Activated CD8-positive, alpha-beta memory T cell treated with anti-CD3 and anti-CD28 coated beads for 36 hours (primary cell): ENCODE data around the gene SSH3. TPM values are rescaled to one million over a fixed set of nuclear protein-coding genes. Genes with fewer than 3 reads are reported as not detected.

Experiments used
- CTCF ChIA-PET: fragments of 350-600 bp; sonication (Branson Sonifier 250); formaldehyde crosslinking; loops from one replicate; lab custom pipeline; 2021; ENCODE audit warnings: antibody characterized with exemption; lab: Charles Lee
- POLR2A ChIA-PET: fragments of 350-600 bp; sonication (Branson Sonifier 250); formaldehyde crosslinking; loops from one replicate; lab custom pipeline; 2021; ENCODE audit warnings: antibody characterized with exemption; lab: Charles Lee
- total RNA-seq, 2 experiments: library from RNA; stranded (reverse); gene quantifications; one replicate each; pipeline ENCODE4 v1.2.3, GENCODE V29; 2021

The SSH3 gene, protein sequence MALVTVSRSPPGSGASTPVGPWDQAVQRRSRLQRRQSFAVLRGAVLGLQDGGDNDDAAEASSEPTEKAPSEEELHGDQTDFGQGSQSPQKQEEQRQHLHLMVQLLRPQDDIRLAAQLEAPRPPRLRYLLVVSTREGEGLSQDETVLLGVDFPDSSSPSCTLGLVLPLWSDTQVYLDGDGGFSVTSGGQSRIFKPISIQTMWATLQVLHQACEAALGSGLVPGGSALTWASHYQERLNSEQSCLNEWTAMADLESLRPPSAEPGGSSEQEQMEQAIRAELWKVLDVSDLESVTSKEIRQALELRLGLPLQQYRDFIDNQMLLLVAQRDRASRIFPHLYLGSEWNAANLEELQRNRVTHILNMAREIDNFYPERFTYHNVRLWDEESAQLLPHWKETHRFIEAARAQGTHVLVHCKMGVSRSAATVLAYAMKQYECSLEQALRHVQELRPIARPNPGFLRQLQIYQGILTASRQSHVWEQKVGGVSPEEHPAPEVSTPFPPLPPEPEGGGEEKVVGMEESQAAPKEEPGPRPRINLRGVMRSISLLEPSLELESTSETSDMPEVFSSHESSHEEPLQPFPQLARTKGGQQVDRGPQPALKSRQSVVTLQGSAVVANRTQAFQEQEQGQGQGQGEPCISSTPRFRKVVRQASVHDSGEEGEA
- 1 to 10 TPM; 6.1 to 7.6 TPM for total RNA-seq

DNA sequence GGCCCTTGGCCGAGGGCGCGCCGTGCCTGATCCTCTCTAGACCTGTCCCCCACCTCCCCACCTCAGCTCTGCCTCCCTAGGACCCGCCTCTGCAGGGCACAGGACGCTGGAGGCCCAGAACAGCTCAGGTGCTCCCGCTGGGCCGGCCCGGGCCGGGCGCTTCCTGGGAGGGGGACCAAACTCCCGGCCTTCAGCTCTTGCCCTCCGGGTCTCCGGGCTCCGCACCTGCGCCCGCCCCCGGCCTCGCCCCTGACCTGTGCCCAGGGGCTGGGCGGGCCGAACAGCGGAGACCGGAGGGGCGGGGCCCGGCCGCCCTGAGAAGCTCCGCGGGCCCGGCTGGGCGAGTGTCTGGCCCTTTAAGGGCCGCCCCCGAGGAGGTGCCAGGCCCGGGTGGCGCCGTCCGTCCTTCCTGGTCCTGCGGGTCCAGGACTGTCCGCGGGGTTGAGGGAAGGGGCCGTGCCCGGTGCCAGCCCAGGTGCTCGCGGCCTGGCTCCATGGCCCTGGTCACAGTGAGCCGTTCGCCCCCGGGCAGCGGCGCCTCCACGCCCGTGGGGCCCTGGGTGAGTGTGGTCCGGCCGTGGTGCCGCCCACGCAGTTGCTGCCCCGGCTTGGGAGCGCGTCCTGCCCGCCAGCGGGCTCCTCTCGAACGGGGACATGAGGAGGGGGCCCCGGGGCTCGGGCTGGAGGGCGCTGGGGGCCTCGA, at the start of gene SSH3:
TSS of gene SSH3 (plus strand) at position 399 of the 703 bp plus-strand sequence. CDS start at position 495, 96 bp downstream.
- ChIA-PET CTCF (interaction anchor here (0.5 to 4.0 kb wide), 8 partner anchors 10 to 99 kb away, joined by 3 to 27 read pairs (median 4); partner anchors contain the start of gene ANKRD13D), POLR2A (interaction anchor here (0.6 to 1.6 kb wide), 6 partner anchors 10 to 91 kb away, joined by 3 to 9 read pairs (median 4); no protein-coding TSS in a partner anchor)

DNA sequence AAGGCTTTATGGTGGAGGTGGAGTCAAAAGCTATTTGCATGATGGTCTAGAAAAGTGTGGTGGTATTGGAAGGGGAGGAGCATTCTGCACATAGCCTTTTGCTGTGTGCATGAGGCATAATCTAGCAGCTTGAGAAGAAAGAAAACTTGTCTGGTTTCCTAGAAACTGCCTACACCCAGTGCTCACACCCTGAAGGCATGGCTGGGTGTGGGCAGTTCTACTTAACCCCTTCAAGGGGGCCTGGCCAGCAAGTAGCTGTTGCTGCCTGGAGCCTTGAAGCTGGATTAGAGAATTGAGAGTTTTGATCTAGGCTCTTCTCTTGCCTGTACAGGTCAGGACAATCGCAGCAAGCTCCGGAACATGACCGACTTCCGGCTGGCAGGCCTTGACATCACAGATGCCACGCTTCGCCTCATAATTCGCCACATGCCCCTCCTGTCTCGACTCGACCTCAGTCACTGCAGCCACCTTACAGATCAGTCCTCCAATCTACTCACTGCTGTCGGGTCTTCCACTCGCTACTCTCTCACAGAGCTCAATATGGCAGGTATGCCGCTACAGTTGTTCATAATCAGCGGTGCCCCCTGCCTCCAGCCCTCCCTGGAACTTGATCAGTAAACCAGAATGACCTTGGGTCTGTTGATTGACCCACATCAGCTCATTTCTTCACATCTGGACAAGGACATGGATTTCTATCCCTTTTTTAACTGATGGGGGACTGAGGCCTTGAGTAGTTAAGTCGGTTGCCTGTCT, 49.3 kb upstream of the SSH3 start:
- ChIA-PET CTCF (interaction anchor here (0.5 to 2.8 kb wide), 5 partner anchors 8 to 63 kb away, joined by 3 to 18 read pairs (median 4); no protein-coding TSS in a partner anchor), POLR2A (interaction anchor here (2.6 kb wide), 1 partner anchor 14 kb away, joined by 16 read pairs; no protein-coding TSS in a partner anchor)

DNA sequence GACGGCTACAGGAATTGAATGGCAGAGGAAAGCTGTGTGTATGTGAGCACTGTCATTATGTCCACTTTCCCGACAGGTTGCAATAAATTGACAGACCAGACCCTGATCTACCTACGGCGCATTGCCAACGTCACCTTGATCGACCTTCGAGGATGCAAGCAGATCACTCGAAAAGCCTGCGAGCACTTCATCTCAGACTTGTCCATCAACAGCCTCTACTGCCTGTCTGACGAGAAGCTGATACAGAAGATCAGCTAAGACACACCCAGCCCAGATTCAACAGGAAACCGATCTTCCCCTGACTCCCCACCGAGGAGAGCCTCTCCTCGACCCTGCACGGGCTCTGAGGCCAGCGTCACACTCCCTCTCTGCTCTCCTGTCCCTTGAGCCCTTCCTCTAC, 48.5 kb upstream of the SSH3 start:
- POLR2A ChIA-PET: no interaction called here
- CTCF ChIA-PET: interaction anchor here (0.7 to 1.5 kb wide), 2 partner anchors 8 to 13 kb away, joined by 3 to 4 read pairs; no protein-coding TSS in a partner anchor

DNA sequence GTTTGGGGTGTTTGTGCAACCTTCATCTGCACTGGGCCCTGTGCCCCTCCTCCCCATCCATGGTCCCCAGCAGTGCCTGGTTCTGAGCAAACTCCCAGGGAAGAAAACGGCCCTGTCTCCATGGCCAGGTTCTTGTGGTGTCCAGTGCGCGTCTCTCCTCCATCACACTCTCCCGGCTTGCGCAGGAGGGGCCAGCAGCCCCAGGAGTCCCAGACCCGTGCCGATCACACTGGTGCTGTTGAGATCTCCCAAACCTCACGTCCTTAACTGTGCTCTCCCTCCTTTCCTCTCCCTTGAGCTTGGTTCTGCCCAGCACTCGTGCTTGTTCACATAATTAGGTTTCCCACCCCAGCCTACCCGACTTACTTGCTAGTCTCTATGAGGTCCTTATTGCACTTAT, 48.0 kb upstream of the SSH3 start:
- ChIA-PET CTCF (interaction anchor here (0.7 kb wide), 1 partner anchor 8 kb away, joined by 3 read pairs; no protein-coding TSS in a partner anchor), POLR2A (interaction anchor here (0.9 kb wide), 1 partner anchor 14 kb away, joined by 3 read pairs; no protein-coding TSS in a partner anchor)

DNA sequence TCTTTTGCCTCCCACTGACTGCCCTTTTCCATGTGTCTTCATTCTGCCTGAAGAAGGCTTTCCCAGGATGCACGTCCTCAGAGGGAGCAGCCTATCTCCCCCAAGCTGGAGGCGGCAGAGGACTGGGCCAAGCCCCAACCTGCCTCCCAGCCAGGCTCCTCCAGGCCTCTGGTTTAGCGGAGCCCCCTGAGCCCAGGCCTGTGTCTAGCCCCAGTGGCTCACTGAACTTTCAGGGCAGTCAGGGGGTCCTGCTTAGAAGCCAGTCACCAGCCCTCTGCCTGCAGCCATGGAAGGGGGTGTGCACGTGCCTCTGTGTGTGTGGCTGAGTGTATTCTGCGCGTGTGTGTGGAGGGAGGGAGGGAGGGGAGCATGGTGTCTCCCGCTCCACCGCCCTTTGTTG, 47.5 kb upstream of the SSH3 start:
- POLR2A ChIA-PET: interaction anchor here (0.9 kb wide), 1 partner anchor 15 kb away, joined by 3 read pairs; no protein-coding TSS in a partner anchor
- CTCF ChIA-PET: interaction anchor here (1.4 kb wide), 1 partner anchor 9 kb away, joined by 3 read pairs; no protein-coding TSS in a partner anchor

DNA sequence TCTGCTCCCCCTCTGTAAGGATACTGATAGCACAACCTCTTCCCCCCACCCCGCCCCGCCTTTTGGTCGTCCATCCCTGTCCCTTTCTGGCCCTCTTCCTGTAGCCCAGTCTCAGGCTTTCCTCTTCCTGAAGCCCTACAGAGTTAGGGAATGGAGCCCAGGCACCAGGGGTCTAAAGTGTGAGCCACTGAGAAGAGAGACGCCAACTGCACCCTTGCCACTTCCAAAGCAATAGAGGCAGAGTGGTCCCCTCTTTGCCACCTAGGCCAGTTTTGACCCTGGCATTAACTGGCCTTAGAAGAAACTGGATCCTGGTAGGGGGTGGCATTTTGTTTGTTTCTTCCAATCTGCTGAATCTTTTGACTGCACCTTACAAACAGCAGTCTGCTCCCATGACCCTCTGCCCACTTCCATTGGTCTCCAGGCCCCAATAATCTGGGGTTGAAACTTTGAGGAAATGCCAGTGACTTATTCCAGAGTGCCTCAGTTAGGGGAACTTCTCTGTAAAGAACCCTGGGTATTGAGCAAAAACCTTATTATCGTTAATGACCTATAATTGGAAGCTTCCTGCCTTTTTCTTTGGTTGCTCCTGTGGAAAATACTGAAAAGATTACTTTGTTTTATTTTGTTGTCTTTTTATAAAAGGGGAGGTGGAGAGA, 46.7 kb upstream of the SSH3 start:
- ChIA-PET CTCF (interaction anchor here (1.4 kb wide), 1 partner anchor 10 kb away, joined by 3 read pairs; no protein-coding TSS in a partner anchor), POLR2A (no interaction called here)

DNA sequence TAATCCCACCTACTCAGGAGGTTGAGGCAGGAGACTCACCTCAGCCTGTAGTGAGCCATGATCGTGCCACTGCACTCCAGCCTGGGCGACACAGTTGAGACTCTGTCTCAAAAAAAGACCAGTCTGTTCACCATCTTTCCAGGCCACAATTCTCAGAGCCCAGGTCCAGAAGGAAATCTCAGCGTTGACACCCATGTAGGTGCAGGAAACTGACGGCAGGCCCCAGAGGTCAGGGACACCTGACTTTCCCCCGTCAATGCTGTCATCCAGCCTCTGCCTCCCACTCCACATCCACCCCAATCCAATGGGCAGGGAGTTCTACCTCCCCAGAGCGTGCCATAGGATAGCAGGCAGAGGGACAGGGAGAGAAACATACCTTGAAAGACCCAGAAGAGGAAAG, 42.9 kb upstream of the SSH3 start:
- ChIA-PET CTCF (no interaction called here), POLR2A (no interaction called here)

DNA sequence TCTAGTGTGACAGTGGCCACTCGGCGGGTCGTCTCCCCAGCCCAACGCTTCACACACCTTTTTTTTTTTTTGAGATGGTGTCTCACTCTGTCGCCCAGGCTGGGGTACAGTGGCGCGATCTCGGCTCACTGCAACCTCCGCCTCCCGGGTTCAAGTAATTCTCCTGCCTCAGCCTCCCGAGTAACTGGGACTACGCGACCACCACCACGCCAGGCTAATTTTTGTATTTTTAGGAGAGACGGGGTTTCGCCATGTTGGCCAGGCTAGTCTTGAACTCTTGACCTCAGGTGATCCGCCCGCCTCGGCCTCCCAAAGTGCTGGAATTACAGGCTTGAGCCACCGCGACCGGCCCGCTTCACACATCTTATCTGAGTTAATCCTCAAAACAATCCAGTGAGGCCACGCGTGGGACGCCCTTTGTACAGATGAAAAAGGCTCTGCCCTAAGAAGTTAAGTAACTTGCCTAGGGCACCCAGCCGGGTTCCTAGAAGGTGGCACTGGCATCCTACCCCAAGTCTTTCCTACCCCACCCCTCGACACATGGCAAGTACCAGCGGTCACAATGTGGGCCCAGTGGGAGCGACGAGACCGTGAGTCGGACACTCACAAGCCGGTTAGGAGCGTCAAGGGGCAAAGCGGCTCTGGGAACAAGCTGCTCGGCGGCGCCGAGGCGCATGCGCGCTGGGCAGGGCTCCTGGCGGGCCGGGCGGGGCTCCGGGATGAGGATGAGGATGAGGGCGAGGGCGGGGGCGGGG, 42.3 kb upstream of the SSH3 start:
- CTCF ChIA-PET: interaction anchor here (1.1 to 4.9 kb wide), 11 partner anchors 8 to 85 kb away, joined by 3 to 92 read pairs (median 11); partner anchors contain the start of gene ANKRD13D
- POLR2A ChIA-PET: interaction anchor here (2.1 kb wide), 1 partner anchor 21 kb away, joined by 13 read pairs; no protein-coding TSS in a partner anchor

DNA sequence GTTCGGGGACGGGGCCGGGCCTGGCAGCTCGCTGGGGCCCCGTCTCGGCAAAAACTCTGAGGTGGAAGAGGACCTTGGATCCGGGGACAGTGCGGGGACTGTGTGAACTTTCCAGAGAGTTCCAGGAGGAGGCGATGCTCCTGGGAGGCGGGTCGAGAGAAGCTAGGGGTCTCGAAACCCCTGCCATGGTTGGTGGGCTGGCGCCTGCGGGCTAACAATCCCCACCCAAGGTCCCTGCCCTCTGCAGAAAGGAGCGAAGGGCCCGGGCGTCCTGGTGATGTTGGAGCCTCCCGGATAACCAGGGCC, 41.7 kb upstream of the SSH3 start:
- CTCF ChIA-PET: interaction anchor here (0.8 to 4.9 kb wide), 18 partner anchors 9 to 130 kb away, joined by 3 to 92 read pairs (median 6); partner anchors contain the start of genes ANKRD13D and RAD9A

DNA sequence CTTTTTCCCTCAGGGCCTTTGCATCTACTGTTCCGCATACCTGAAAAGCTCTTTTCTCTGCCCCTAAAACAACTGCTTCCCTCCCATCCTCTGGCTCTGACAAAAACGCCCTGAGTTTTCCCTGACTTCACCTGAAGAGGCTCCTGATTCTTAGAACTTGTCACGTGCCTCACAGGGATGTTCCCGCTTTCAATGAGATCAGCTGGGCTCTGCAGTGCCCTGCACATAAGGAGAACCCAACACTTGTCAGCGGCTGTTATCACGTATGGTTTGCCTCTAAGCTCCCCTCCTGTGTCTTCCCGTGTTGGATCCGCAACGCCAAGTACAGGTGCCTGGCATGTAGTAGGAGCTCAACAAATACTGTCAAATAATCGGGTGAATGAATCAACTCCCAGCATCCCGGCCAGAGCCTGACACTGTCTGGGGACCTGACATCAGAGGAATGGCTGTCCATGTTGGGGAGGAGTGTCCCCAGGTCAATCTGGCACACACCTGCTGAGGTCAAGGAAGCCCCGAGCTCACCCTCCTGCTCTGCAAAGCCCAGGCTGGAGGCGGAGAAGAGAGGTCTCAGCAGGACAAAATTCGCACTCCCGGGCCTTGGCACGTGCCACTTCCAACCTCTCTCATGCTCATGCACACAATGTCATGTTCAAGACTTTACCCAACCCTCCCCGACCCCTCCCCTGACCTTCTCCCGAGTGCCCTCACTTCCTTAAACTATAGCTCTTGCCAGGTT, 41.2 kb upstream of the SSH3 start:
- ChIA-PET CTCF (interaction anchor here (0.7 to 4.9 kb wide), 24 partner anchors 9 to 209 kb away, joined by 3 to 92 read pairs (median 4); partner anchors contain the start of genes ANKRD13D, POLD4 and RAD9A), POLR2A (interaction anchor here (1.0 to 2.1 kb wide), 3 partner anchors 9 to 22 kb away, joined by 3 to 13 read pairs (median 3); no protein-coding TSS in a partner anchor)

More for the DNA sequence above, 41.7 kb upstream of the SSH3 start:
- POLR2A ChIA-PET: interaction anchor here (1.0 to 2.1 kb wide), 2 partner anchors 10 to 22 kb away, joined by 3 to 13 read pairs; no protein-coding TSS in a partner anchor

DNA sequence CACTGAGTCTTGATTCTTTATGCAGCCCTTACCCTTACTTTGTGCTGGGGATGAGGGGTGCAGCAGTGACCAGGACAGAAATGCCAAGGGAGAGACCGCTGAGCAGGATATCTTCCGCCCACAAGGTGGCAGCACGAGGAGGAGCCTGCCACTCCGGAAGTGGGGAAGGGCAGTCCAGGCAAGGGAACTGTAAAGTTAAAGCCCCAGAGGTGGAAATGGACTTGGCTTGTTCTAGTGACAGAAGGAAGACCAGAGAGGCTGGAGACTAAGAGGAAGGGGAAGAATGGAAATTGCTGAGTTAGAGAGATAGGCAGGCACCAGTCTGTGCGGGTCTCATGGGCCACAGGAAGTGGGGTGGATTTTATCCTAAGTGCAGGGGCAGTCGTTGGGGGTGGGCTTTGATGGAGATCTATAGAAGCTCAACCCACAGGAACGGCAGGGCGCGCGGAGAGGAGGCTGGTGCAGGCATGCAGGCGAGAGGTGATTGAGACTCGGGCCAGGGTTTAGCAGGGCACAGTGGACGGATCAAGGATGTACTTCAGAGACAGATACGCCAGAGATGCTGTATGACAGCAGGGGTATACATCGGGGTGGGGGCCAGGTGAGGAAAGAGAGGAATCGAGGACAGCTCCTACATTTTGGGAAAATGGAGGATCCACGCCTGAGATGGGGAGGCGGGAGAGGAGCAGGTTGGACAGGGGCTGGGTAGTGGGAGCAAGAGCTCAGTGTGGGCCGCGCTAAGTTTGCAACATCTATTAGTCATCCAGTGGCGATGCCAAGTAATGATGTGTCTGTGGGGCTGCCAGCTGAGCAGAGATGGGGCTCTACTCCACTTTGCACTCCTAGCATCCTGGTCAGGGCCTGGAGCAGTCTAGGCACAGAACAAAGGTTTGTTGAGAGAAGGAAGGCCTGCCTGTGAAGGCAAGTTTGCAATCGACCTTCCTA, 40.3 kb upstream of the SSH3 start:
- POLR2A ChIA-PET: interaction anchor here (1.0 to 2.1 kb wide), 2 partner anchors 10 to 23 kb away, joined by 3 to 13 read pairs; no protein-coding TSS in a partner anchor

DNA sequence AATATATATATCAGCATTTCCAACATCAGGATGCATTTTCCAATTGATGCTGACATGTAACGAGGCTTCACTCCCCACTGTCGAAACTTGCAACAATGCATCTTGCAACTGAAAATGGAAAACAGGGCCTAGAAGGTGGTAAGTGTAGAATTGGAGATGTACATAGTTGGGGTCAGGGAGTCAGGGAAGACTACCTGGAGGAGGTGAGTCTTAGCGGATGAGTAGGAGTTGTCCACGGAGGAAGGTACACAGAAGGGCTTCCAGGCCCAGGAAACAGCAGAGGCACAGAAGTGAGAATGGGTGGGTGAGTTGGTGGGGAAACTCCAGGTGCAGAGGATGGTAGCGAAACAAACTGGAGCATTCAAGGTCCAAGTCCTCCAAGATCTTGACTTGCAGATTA, 39.1 kb upstream of the SSH3 start:
- POLR2A ChIA-PET: no interaction called here
- CTCF ChIA-PET: interaction anchor here (0.6 to 4.9 kb wide), 6 partner anchors 13 to 191 kb away, joined by 3 to 92 read pairs (median 4); no protein-coding TSS in a partner anchor

More for the DNA sequence above, 40.3 kb upstream of the SSH3 start:
- CTCF ChIA-PET: interaction anchor here (0.6 to 4.9 kb wide), 30 partner anchors 8 to 648 kb away, joined by 3 to 92 read pairs (median 4); partner anchors contain the start of genes ANKRD13D and POLD4

DNA sequence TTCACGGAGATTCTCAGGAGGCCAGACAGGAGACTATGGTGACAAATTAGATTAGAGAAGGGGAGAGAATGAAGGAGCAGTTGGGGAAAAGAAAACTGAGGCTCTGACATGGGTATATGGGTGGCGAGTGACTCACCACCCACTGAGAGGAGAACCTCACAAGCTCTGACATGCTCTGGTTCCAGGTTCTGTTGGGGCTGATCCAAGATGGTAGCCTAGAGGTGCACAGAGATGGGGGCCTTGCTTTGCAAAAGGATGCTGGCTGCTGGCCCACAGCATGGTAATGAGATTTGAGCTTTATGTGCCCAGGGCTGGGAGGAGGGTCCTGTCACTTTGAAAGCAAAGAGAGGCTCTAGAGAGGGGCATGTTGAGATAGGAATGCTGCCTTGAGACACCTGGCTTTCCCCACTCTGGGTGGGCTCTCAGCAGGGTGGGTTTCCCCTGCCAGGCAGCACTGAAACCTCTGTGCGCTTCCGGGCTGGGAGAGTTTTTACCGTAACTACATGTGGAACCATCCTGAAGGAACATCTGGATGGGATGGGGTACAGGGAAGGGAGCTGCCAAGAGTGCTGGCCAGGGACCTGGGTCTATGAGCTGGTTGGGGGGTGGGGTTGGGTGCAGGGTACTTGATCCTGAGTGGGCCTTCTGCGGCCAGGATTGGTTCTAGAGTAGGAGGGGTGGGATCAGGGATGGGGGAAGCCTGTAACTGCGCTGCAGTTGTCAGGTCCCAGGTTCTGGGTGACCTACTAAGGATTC, 38.3 kb upstream of the SSH3 start:
- POLR2A ChIA-PET: no interaction called here
- CTCF ChIA-PET: interaction anchor here (0.6 to 4.9 kb wide), 7 partner anchors 12 to 88 kb away, joined by 3 to 92 read pairs (median 3); partner anchors contain the start of genes ANKRD13D and POLD4
